Right lobe of liver (tissue), 6 donors: ENCODE data around the gene JMJD8. TPM values are rescaled to one million over a fixed set of nuclear protein-coding genes. Genes with fewer than 3 reads are reported as not detected.

Source experiments
- ATAC-seq, 4 donors: fragments of 200-7000 bp; cut with Tn5 transposase; one replicate each; pipeline ENCODE4 v1.9.1; 2020; ENCODE audit warnings: mild to moderate bottlenecking in 4 of 4, moderate library complexity in 4 of 4
- DNase-seq, 3 donors: peaks; one replicate each; pipeline ENCODE4 v3.0.0-alpha.2; 2020
- H3K27ac ChIP-seq, 3 donors: fragments of 200-600 bp; one replicate each; pipeline ENCODE4 v1.8.0; 2022
- H3K27me3 ChIP-seq, 2 donors: fragments of 200-600 bp; one replicate each; pipeline ENCODE4 v1.8.0; 2022
- H3K36me3 ChIP-seq, 4 donors: fragments of 200-600 bp; sonication (generic) in 1 of 4; one replicate each; pipeline versions ENCODE4 v1.5.1 to v1.8.0; 2017 to 2022; ENCODE audit warnings: control low read depth in 1 of 4
- H3K4me1 ChIP-seq, 4 donors: fragments of 200-600 bp; sonication (generic) in 1 of 4; one replicate each; pipeline versions ENCODE4 v1.5.1 to v1.8.0; 2017 to 2022; ENCODE audit warnings: control low read depth in 1 of 4
- H3K4me3 ChIP-seq, 3 donors: fragments of 200-600 bp; one replicate each; pipeline ENCODE4 v1.8.0; 2022
- H3K9me3 ChIP-seq, 4 donors: fragments of 200-600 bp; sonication (generic) in 1 of 4; one replicate each; pipeline versions ENCODE4 v1.5.1 to v1.8.0; 2017 to 2022; ENCODE audit warnings: control low read depth in 1 of 4
- POLR2A ChIP-seq: fragments of 450-650 bp; IDR thresholded peaks from one replicate; pipeline ENCODE4 v1.6.1; 2017; ENCODE audit warnings: antibody characterized with exemption, mild to moderate bottlenecking
- WGBS: methylation state at CpG from one replicate; pipeline ENCODE4 v1.1.6; 2018; ENCODE audit warnings: low coverage, low lambda C conversion rate; ENCODE audit not compliant: insufficient coverage; ENCODE audit errors: missing lambda C conversion rate; 5-methylcytosine and 5-hydroxymethylcytosine counted together
- intact Hi-C, 2 donors: fragments of 100-400 bp; cut with DNase I; formaldehyde crosslinking; loops; one replicate each; pipeline versions ENCODE4 v1.11.2 to v1.14.1; 2022
- total RNA-seq, 6 experiments: library from RNA; depleted of rRNA in 2 of 6; stranded (reverse); fragments of >200 nt in 2 of 6; fragmentation: NEBNext Ultra II Directional in 3 of 6; extraction: Animal tissue kit (Norgen Biotek cat#: 25700) in 3 of 6; gene quantifications; one replicate each; pipeline versions ENCODE4 v1.1.0 to v1.2.4, GENCODE V29; 2016 to 2023
- TF ChIP-seq, protein P1 (sequence below), 4 donors: fragments of 200-600 bp in 3 of 4; fragments of 450-650 bp in 1 of 4; IDR thresholded peaks; one replicate each; pipeline versions ENCODE4 v1.5.1 to v1.8.0; 2016 to 2022; ENCODE audit warnings: antibody characterized with exemption in 4 of 4, mild to moderate bottlenecking in 2 of 4
- donor health status: DM: no; HTN: yes; CAD: no.
- donor health status: DM: no; HTN: no; CAD: no.
- donor health status: DM: no; HTN: no; CAD: no.
- donor health status: DM: no; HTN: yes; CAD: no.
- donor health status: DM: no; HTN: yes; CAD: no.

JMJD8 gene
- total RNA-seq, 6 experiments from 2014 or later, result 26.9 to 68.1 (median 36.9) TPM

DNA sequence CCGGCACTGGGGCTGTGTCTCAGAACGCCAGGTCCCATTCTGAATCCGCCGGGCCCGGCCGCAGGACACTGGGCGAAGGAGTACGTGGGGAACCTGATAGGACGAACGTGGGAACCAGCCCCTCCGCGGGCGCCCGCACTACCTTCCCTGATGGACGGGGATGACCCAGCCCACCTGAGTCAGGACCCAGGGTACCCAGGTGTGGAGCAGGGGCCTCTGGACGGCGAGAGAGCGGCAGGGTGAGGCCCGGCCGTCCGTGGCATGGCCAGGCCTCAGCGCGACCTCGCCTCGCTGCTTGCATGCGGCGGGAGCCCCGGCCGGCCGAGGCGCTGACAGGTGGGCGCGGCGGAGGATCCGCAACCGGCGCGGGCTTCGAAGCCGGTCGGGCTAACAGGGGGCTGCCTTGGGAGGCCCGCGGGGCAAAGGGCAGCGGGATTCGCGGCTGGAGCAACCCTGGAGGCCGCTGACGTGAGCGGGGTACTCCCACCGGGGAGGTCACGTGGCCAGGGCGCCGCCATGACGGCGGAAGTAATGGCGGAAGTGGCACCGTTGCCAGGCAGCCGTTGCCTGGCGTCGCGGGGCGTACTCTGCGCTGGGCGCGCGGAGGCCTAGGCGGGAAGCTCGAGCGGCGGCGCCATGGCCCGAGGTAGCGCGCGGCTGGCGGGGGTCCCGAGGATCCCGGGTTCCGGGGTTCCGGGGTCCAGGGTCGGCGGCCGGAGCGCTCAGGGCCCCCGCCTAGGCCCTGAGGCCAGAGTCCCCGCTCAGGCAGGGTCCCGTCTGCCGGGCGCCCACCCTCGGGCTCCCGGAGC lies 35.1 kb downstream of the JMJD8 start, which contains the start of gene WDR90:
WDR90 (plus strand) TSS at position 585 of the 809 bp plus-strand sequence; CDS start at position 637, 52 bp downstream.
- ATAC-seq (peak; percentile 56 to 61 (median 58)), DNase-seq (peak; percentile 95 to 97 (median 97))
- TF ChIP-seq, protein P1, sequence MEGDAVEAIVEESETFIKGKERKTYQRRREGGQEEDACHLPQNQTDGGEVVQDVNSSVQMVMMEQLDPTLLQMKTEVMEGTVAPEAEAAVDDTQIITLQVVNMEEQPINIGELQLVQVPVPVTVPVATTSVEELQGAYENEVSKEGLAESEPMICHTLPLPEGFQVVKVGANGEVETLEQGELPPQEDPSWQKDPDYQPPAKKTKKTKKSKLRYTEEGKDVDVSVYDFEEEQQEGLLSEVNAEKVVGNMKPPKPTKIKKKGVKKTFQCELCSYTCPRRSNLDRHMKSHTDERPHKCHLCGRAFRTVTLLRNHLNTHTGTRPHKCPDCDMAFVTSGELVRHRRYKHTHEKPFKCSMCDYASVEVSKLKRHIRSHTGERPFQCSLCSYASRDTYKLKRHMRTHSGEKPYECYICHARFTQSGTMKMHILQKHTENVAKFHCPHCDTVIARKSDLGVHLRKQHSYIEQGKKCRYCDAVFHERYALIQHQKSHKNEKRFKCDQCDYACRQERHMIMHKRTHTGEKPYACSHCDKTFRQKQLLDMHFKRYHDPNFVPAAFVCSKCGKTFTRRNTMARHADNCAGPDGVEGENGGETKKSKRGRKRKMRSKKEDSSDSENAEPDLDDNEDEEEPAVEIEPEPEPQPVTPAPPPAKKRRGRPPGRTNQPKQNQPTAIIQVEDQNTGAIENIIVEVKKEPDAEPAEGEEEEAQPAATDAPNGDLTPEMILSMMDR (IDR thresholded peaks at IDR 0.05), result no peak
- TF ChIP-seq POLR2A, result peak; percentile 77
- peaks cover 0 to 38% (median 17%) of the 10 kb centered on the region in 4 donors for H3K4me1 ChIP-seq
- WGBS, result 0% methylated on average over 2 of the region's 91 CpGs
- H3K27me3 ChIP-seq, result no peaks in the 10 kb centered on the region
- intact Hi-C loops, result no loop called here
- no peaks in the 10 kb centered on the region for H3K9me3 ChIP-seq
- H3K36me3 ChIP-seq, result no peaks in the 10 kb centered on the region
- peak within 1 kb of the TSS; percentile 46 to 88 (median 72) for H3K4me3 ChIP-seq
- H3K27ac ChIP-seq, result peak within 1 kb of the TSS; percentile 86 to 94 (median 89)

DNA sequence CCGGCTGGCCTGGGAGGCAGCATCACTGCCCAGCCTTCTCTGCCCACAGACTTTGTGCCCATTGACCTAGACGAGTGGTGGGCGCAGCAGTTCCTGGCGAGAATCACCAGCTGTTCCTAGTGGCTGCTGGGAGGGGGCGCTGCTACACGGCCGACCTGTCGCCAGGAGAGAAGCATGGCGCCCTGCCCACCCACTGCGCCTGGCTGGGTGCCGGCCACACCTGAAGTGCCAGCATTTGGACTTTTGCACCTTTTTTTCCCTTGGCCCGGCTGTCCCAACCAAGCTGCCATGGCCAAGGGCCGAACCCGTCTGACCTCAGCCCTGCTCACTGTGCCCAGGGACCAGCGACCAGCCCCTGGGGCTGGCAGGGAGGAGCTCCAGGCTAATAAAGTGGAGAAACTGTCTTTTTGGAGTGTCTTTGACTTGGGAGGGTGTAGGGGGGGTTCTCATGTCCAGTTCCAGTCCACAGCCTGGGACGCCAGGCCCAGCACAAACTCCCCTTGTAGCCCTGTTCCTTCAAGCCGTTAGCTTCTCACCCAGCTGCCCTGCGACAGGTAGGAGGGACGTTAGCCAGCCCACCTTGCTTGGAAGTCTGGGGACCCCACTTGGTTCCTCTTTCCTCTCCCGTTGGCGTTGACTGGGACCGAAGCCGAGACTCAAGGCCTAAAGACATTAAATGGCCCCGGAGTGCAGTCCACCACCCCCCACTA lies 35.9 kb downstream of the JMJD8 start:
- Histone ChIP-seq H3K27me3 (no peaks in the 10 kb centered on the region), H3K27ac (peak overlapping the region; percentile 86 to 94 (median 89)), H3K36me3 (no peaks in the 10 kb centered on the region), H3K9me3 (no peaks in the 10 kb centered on the region), H3K4me1 (peaks cover 0 to 45% (median 17%) of the 10 kb centered on the region in 4 donors), H3K4me3 (peak overlapping the region; percentile 46 to 88 (median 72))
- WGBS, result 14% methylated on average over 10 of the region's 24 CpGs
- intact Hi-C loops, result no loop called here
- peak; percentile 32 for TF ChIP-seq POLR2A
- TF ChIP-seq, protein P1 (IDR thresholded peaks at IDR 0.05), result peak; percentile 45 to 69 (median 62)
- DNase-seq (peak; percentile 84 to 95 (median 95)), ATAC-seq (peak; percentile 49 to 65 (median 62))

DNA sequence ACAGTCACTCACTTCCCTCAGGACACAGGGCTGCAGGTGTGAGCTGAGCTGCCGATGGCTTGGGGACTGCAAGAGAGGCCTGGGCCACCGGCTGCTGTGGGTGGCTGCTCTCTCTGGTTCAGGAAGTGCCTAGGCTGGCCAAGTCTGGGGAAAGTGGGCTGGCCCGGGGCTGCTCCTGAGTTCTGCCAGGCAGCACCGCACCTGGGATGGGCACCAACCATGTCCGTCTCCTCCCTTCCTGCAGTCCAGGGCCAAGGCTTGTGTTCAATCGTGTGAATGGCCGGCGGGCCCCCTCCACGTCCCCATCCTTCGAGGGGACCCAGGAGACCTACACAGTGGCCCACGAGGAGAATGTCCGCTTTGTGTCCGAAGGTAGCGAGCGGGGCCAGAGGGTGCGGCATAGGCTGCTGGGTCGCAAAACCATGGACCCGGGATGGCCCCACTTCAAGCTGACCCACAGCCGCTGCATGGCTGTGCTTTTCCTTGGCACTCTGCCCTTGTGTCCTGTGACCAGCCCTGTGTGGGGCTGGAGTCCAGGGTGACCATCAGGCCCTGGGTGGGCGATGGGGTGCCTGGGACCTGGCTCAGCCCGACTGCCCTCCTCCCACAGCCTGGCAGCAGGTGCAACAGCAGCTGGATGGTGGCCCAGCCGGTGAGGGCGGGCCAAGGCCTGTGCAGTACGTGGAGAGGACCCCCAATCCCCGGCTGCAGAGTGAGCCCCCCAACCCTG lies 36.8 kb downstream of the JMJD8 start:
- peak overlapping the region in 2 of 3 donors; percentile 86 to 94 for H3K27ac ChIP-seq
- no peaks in the 10 kb centered on the region for H3K27me3 ChIP-seq
- no peaks in the 10 kb centered on the region for H3K36me3 ChIP-seq
- no peaks in the 10 kb centered on the region for H3K9me3 ChIP-seq
- DNase-seq (peak; percentile 67 to 88 (median 85)), ATAC-seq (peak; percentile 17 to 46 (median 36))
- intact Hi-C loops, result no loop called here
- H3K4me3 ChIP-seq, result peak overlapping the region in 2 of 3 donors; percentile 72 to 88
- TF ChIP-seq, protein P1 (IDR thresholded peaks at IDR 0.05), result no peak
- TF ChIP-seq POLR2A, result peak; percentile 33
- H3K4me1 ChIP-seq, result peaks cover 0 to 50% (median 17%) of the 10 kb centered on the region in 4 donors
- 21% methylated on average over 8 of the region's 25 CpGs for WGBS

DNA sequence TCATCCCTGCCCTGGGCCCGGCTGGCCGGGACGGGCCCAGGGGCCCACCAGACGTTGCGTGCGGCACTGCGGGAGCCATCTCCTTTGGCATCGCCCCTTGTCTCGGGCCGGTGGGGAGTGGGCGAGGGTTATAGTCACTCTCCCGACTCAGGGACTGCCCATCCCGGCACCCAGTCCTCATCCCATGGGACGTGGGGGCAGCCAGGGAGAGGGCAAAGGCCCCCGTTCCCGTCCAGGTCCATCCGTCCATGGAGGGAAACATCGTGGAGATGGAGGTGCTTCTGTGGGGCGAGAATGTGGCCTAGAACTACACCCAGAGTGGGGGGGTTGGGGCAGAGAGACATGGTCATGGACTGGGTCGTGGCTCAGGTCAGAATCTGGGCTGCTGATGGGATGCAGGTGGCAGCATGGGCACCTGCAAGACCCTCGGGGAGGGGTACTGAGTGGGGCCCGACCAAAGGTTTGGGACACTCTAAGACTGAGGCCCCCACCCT lies 37.4 kb downstream of the JMJD8 start:
- WGBS, result 43% methylated on average over 8 of the region's 22 CpGs
- DNase-seq (no peak), ATAC-seq (no peak)
- Histone ChIP-seq H3K36me3 (no peaks in the 10 kb centered on the region), H3K9me3 (no peaks in the 10 kb centered on the region), H3K4me3 (peak overlapping the region in 2 of 3 donors; percentile 72 to 88), H3K27me3 (no peaks in the 10 kb centered on the region), H3K4me1 (peaks cover 0 to 50% (median 17%) of the 10 kb centered on the region in 4 donors), H3K27ac (peak overlapping the region in 2 of 3 donors; percentile 86 to 94)
- intact Hi-C loops, result no loop called here
- no peak for TF ChIP-seq POLR2A
- TF ChIP-seq, protein P1 (IDR thresholded peaks at IDR 0.05), result no peak
